Liver (tissue), 9 donors: ENCODE results near the gene RERE. TPM values are rescaled to one million over a fixed set of nuclear protein-coding genes. Genes with fewer than 3 reads are reported as not detected.
A peak's percentile ranks its signal among the peaks of the same experiment; 100 is the strongest.

Experiments
- DNase-seq: peaks from one replicate; pipeline ENCODE4 v3.0.0-alpha.2; 2017; ENCODE audit warnings: low spot score
- H3K27ac ChIP-seq, 2 donors: one replicate each; pipeline ENCODE4 v1.7.0; 2013; ENCODE audit warnings: inconsistent platforms in 2 of 2, low read length in 2 of 2, control low read depth in 1 of 2, low read depth in 1 of 2, mild to moderate bottlenecking in 1 of 2
- H3K27me3 ChIP-seq, 4 donors: one replicate each; pipeline versions ENCODE4 v1.6.1 to v1.7.0; 2013; ENCODE audit warnings: low read length in 3 of 4, inconsistent platforms in 1 of 4, mild to moderate bottlenecking in 1 of 4, moderate library complexity in 1 of 4; ENCODE audit not compliant: control insufficient read depth in 4 of 4, insufficient read depth in 4 of 4
- H3K36me3 ChIP-seq, 4 donors: one replicate each; pipeline versions ENCODE4 v1.6.1 to v1.7.0; 2013; ENCODE audit warnings: low read length in 3 of 4, mild to moderate bottlenecking in 3 of 4, low read depth in 1 of 4, moderate library complexity in 1 of 4; ENCODE audit not compliant: control insufficient read depth in 4 of 4, insufficient read depth in 3 of 4
- H3K4me1 ChIP-seq, 4 donors: one replicate each; pipeline versions ENCODE4 v1.6.1 to v1.7.0; 2013; ENCODE audit warnings: low read length in 3 of 4, mild to moderate bottlenecking in 3 of 4, moderate library complexity in 1 of 4; ENCODE audit not compliant: control insufficient read depth in 4 of 4, insufficient read depth in 4 of 4
- H3K4me3 ChIP-seq, 3 donors: one replicate each; pipeline versions ENCODE4 v1.6.1 to v1.7.0; 2013; ENCODE audit warnings: low read length in 3 of 3, control low read depth in 1 of 3, low read depth in 1 of 3, mild to moderate bottlenecking in 1 of 3
- H3K9ac ChIP-seq, 2 donors: one replicate each; pipeline ENCODE4 v1.7.0; 2013; ENCODE audit warnings: low read length in 2 of 2, mild to moderate bottlenecking in 2 of 2, moderate library complexity in 2 of 2, control low read depth in 1 of 2, low read depth in 1 of 2
- H3K9me3 ChIP-seq, 4 donors: one replicate each; pipeline versions ENCODE4 v1.6.1 to v1.7.0; 2013; ENCODE audit warnings: low read length in 3 of 4; ENCODE audit not compliant: control insufficient read depth in 4 of 4
- ATF3 ChIP-seq: IDR thresholded peaks from 2 replicates; pipeline ENCODE4 v1.6.1; 2016; ENCODE audit warnings: antibody characterized with exemption
- CTCF ChIP-seq: fragments of 150-350 bp; IDR thresholded peaks from 2 replicates; pipeline ENCODE4 v1.5.1; 2017; ENCODE audit warnings: improper control_type of control experiment, low read depth, low read length; ENCODE audit not compliant: missing input control
- EGR1 ChIP-seq, 2 donors: IDR thresholded peaks; 2 replicates each; pipeline ENCODE4 v1.6.1; 2016 to 2018; ENCODE audit warnings: antibody characterized with exemption in 2 of 2, low read depth in 2 of 2
- FOXA1 ChIP-seq: IDR thresholded peaks from 2 replicates; pipeline ENCODE4 v1.6.1; 2016; ENCODE audit warnings: antibody characterized with exemption
- GABPA ChIP-seq, 2 donors: IDR thresholded peaks in 1 of 2; conservative IDR thresholded peaks in 1 of 2; 2 replicates each; pipeline ENCODE4 v1.6.1; 2016; ENCODE audit warnings: antibody characterized with exemption in 2 of 2, mild to moderate bottlenecking in 1 of 2, moderate library complexity in 1 of 2
- HNF4A ChIP-seq, 2 donors: conservative IDR thresholded peaks; 2 replicates each; pipeline ENCODE4 v1.6.1; 2016; ENCODE audit warnings: antibody characterized with exemption in 2 of 2, mild to moderate bottlenecking in 2 of 2
- HNF4G ChIP-seq: IDR thresholded peaks from 2 replicates; pipeline ENCODE4 v1.6.1; 2016; ENCODE audit warnings: antibody characterized with exemption
- JUND ChIP-seq, 2 donors: IDR thresholded peaks; 2 replicates each; pipeline ENCODE4 v1.6.1; 2016; ENCODE audit warnings: antibody characterized with exemption in 2 of 2
- MAX ChIP-seq: IDR thresholded peaks from 2 replicates; pipeline ENCODE4 v1.6.1; 2016; ENCODE audit warnings: antibody characterized with exemption
- NR2F2 ChIP-seq: IDR thresholded peaks from 2 replicates; pipeline ENCODE4 v1.6.1; 2016; ENCODE audit warnings: antibody characterized with exemption
- RAD21 ChIP-seq, 2 donors: IDR thresholded peaks; 2 replicates each; pipeline ENCODE4 v1.6.1; 2016; ENCODE audit warnings: antibody characterized with exemption in 2 of 2, mild to moderate bottlenecking in 2 of 2
- REST ChIP-seq: IDR thresholded peaks from 2 replicates; pipeline ENCODE4 v1.6.1; 2016; ENCODE audit warnings: antibody characterized with exemption, mild to moderate bottlenecking
- RXRA ChIP-seq, 2 donors: IDR thresholded peaks; 2 replicates each; pipeline ENCODE4 v1.6.1; 2017 to 2018; ENCODE audit warnings: antibody characterized with exemption in 2 of 2, mild to moderate bottlenecking in 1 of 2
- SP1 ChIP-seq: IDR thresholded peaks from 2 replicates; pipeline ENCODE4 v1.6.1; 2018; ENCODE audit warnings: antibody characterized with exemption, mild to moderate bottlenecking
- YY1 ChIP-seq: IDR thresholded peaks from 2 replicates; pipeline ENCODE4 v1.6.1; 2016; ENCODE audit warnings: antibody characterized with exemption, mild to moderate bottlenecking
- ZBTB33 ChIP-seq: IDR thresholded peaks from 2 replicates; pipeline ENCODE4 v1.6.1; 2016; ENCODE audit warnings: antibody characterized with exemption
- WGBS: extraction: QIAGEN DNeasy Blood & Tissue Kit; methylation state at CpG from one replicate; pipeline ENCODE4 v1.1.7; 2013; 5-methylcytosine and 5-hydroxymethylcytosine counted together
- polyA plus RNA-seq, 2 donors: library from polyadenylated mRNA; stranded (reverse) in 1 of 2; unstranded in 1 of 2; fragments of 200-250 nt in 1 of 2; fragments of >200 nt in 1 of 2; fragmentation: Nextera tagmentation in 1 of 2; extraction: Ambion mirVana in 1 of 2; gene quantifications; one replicate each; pipeline versions ENCODE4 v1.2.1 to v1.2.3, GENCODE V29; 2013 to 2015
- total RNA-seq, 2 donors: library from RNA; depleted of rRNA; stranded (reverse); fragments of >200 nt; gene quantifications; one replicate each; pipeline ENCODE4 v1.2.3, GENCODE V29; 2014
- donor health status: healthy.
- donor health status: healthy.
- donor health status: healthy.
- donor health status: healthy.
- donor health status: healthy.

RERE gene
- total and polyA plus RNA-seq, 4 donors = 9.8 to 49.1 (median 24.8) TPM

DNA sequence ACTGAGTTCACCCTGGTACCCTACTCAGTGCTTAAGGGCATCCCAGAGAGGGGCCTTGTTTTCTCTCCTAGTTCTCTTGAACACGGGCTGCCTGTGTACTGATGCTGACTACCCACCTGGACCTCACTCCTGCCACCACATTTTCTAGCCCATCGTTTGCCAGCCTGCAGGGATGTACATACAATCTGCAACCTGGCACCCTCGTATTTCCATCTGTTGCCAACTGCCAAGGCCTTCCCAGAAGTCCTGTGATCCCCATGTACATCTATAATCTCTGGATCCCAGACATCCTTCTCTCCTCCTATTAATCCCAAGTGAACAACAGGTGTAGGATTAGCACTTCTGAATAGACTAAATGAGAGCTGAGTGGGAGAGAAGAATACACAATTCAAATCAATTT is 287.5 kb downstream of the RERE start (continued):
- TF ChIP-seq ATF3 = no peak
- TF ChIP-seq HNF4A (conservative IDR thresholded peaks at IDR 0.05) = no peak
- TF ChIP-seq RAD21 (IDR thresholded peaks at IDR 0.05) = no peak

- H3K4me1 ChIP-seq = peaks cover 0 to 17% (median 16%) of the 10 kb centered on the region in 4 donors
- no peaks in the 10 kb centered on the region for H3K9me3 ChIP-seq
- no peaks in the 10 kb centered on the region for H3K36me3 ChIP-seq
- TF ChIP-seq ZBTB33 = no peak
- TF ChIP-seq GABPA (IDR thresholded peaks at IDR 0.05 in 1 of 2, conservative IDR thresholded peaks at IDR 0.05 in 1 of 2) = no peak
- no peak for TF ChIP-seq JUND (IDR thresholded peaks at IDR 0.05)
- no peak for TF ChIP-seq REST
- TF ChIP-seq YY1 = no peak
- TF ChIP-seq RAD21 (IDR thresholded peaks at IDR 0.05) = no peak
- H3K9ac ChIP-seq = no peak overlapping the region
- WGBS = 40% methylated on average over 4 of the region's 4 CpGs
- DNase-seq = no peak
- H3K27ac ChIP-seq = no peak overlapping the region
- no peak overlapping the region for H3K4me3 ChIP-seq
- no peaks in the 10 kb centered on the region for H3K27me3 ChIP-seq
These were observed 289.5 kb downstream of the RERE start for GRCh38 chr1:8527941-8528340.

GRCh38 chr1:8525558-8526275 is 291.7 kb downstream of the RERE start:
- Histone ChIP-seq H3K27ac (peak overlapping the region; percentile 88 to 89), H3K9ac (peak overlapping the region; percentile 69 to 95)
- TF ChIP-seq FOXA1 (peak; percentile 86), ZBTB33 (peak; percentile 87), GABPA (IDR thresholded peaks at IDR 0.05 in 1 of 2, conservative IDR thresholded peaks at IDR 0.05 in 1 of 2) (peak in 1 of 2 donors; percentile 70), SP1 (peak; percentile 79), RAD21 (IDR thresholded peaks at IDR 0.05) (peak; percentile 69 to 74), ATF3 (no peak), HNF4A (conservative IDR thresholded peaks at IDR 0.05) (peak; percentile 62 to 67), MAX (peak; percentile 98), HNF4G (no peak), NR2F2 (peak; percentile 77), YY1 (peak; percentile 95), CTCF (no peak), JUND (IDR thresholded peaks at IDR 0.05) (peak; percentile 52 to 70), EGR1 (IDR thresholded peaks at IDR 0.05; ENCODE audit: low read depth in 2 of 2) (peak; percentile 49 to 90), RXRA (IDR thresholded peaks at IDR 0.05) (peak; percentile 73 to 80)

More at GRCh38 chr1:8525558-8526275, 291.7 kb downstream of the RERE start:
- Histone ChIP-seq H3K4me3 (peak overlapping the region; percentile 45 to 76 (median 73)), H3K9me3 (no peaks in the 10 kb centered on the region), H3K36me3 (no peaks in the 10 kb centered on the region), H3K4me1 (peaks cover 0 to 17% (median 16%) of the 10 kb centered on the region in 4 donors), H3K27me3 (no peaks in the 10 kb centered on the region)
- peak; percentile 70 for DNase-seq
- 7% methylated on average over 11 of the region's 11 CpGs for WGBS
